ENCODE data around the gene SLC27A4.

SLC27A4 gene

GRCh38 chr9:128404560-128404959 lies 64.2 kb downstream of the SLC27A4 start:
- H3K4me3 ChIP-seq (ENCODE audit: low read length): no peak overlapping the region
- WGBS (ENCODE audit: insufficient coverage, insufficient read length): no CpG with 5 or more reads among the region's 5 CpGs
- H3K27ac ChIP-seq (ENCODE audit: low read length): no peak overlapping the region
- peaks cover 61% of the 10 kb centered on the region for H3K27me3 ChIP-seq (ENCODE audit: control insufficient read depth, insufficient read depth, low read length)
- H3K36me3 ChIP-seq (ENCODE audit: control insufficient read depth, insufficient read depth, low read length): no peaks in the 10 kb centered on the region
- no peak for DNase-seq (ENCODE audit: low read depth, low spot score)
- H3K4me1 ChIP-seq (ENCODE audit: control insufficient read depth, insufficient read depth, low read length): peaks cover 8% of the 10 kb centered on the region
- H3K9me3 ChIP-seq (ENCODE audit: control insufficient read depth, insufficient read depth, low read length): no peaks in the 10 kb centered on the region

GRCh38 chr9:128405077-128405779 lies 64.9 kb downstream of the SLC27A4 start:
- Histone ChIP-seq H3K9me3 (ENCODE audit: control insufficient read depth, insufficient read depth, low read length) (no peaks in the 10 kb centered on the region), H3K27ac (ENCODE audit: low read length) (no peak overlapping the region), H3K36me3 (ENCODE audit: control insufficient read depth, insufficient read depth, low read length) (no peaks in the 10 kb centered on the region), H3K27me3 (ENCODE audit: control insufficient read depth, insufficient read depth, low read length) (peaks cover 61% of the 10 kb centered on the region), H3K4me1 (ENCODE audit: control insufficient read depth, insufficient read depth, low read length) (peaks cover 11% of the 10 kb centered on the region), H3K4me3 (ENCODE audit: low read length) (no peak overlapping the region)
- DNase-seq (ENCODE audit: low read depth, low spot score): no peak
- WGBS (ENCODE audit: insufficient coverage, insufficient read length): no CpG with 5 or more reads among the region's 20 CpGs

- Histone ChIP-seq H3K4me1 (ENCODE audit: control insufficient read depth, insufficient read depth, low read length) (peaks cover 11% of the 10 kb centered on the region), H3K4me3 (ENCODE audit: low read length) (no peak overlapping the region), H3K27me3 (ENCODE audit: control insufficient read depth, insufficient read depth, low read length) (peaks cover 58% of the 10 kb centered on the region), H3K27ac (ENCODE audit: low read length) (no peak overlapping the region), H3K36me3 (ENCODE audit: control insufficient read depth, insufficient read depth, low read length) (no peaks in the 10 kb centered on the region), H3K9me3 (ENCODE audit: control insufficient read depth, insufficient read depth, low read length) (no peaks in the 10 kb centered on the region)
- no CpG with 5 or more reads among the region's 7 CpGs for WGBS (ENCODE audit: insufficient coverage, insufficient read length)
- no peak for DNase-seq (ENCODE audit: low read depth, low spot score)
Measured at GRCh38 chr9:128405780-128406171, 65.4 kb downstream of the SLC27A4 start.

- Histone ChIP-seq H3K4me1 (ENCODE audit: control insufficient read depth, insufficient read depth, low read length) (peaks cover 11% of the 10 kb centered on the region), H3K27ac (ENCODE audit: low read length) (no peak overlapping the region), H3K9me3 (ENCODE audit: control insufficient read depth, insufficient read depth, low read length) (no peaks in the 10 kb centered on the region), H3K4me3 (ENCODE audit: low read length) (no peak overlapping the region), H3K27me3 (ENCODE audit: control insufficient read depth, insufficient read depth, low read length) (peaks cover 63% of the 10 kb centered on the region), H3K36me3 (ENCODE audit: control insufficient read depth, insufficient read depth, low read length) (no peaks in the 10 kb centered on the region)
- WGBS (ENCODE audit: insufficient coverage, insufficient read length): no CpG with 5 or more reads among the region's 9 CpGs
- DNase-seq (ENCODE audit: low read depth, low spot score): no peak
Measured at GRCh38 chr9:128406848-128407391, 66.6 kb downstream of the SLC27A4 start.

- no peak for DNase-seq (ENCODE audit: low read depth, low spot score)
- Histone ChIP-seq H3K27ac (ENCODE audit: low read length) (no peak overlapping the region), H3K4me3 (ENCODE audit: low read length) (no peak overlapping the region), H3K27me3 (ENCODE audit: control insufficient read depth, insufficient read depth, low read length) (peaks cover 56% of the 10 kb centered on the region), H3K36me3 (ENCODE audit: control insufficient read depth, insufficient read depth, low read length) (no peaks in the 10 kb centered on the region), H3K4me1 (ENCODE audit: control insufficient read depth, insufficient read depth, low read length) (peaks cover 11% of the 10 kb centered on the region), H3K9me3 (ENCODE audit: control insufficient read depth, insufficient read depth, low read length) (no peaks in the 10 kb centered on the region)
- WGBS (ENCODE audit: insufficient coverage, insufficient read length): no CpG with 5 or more reads among the region's 26 CpGs
Measured at GRCh38 chr9:128408963-128409431, 68.7 kb downstream of the SLC27A4 start.

- Histone ChIP-seq H3K9me3 (ENCODE audit: control insufficient read depth, insufficient read depth, low read length) (no peaks in the 10 kb centered on the region), H3K4me1 (ENCODE audit: control insufficient read depth, insufficient read depth, low read length) (peaks cover 11% of the 10 kb centered on the region), H3K27me3 (ENCODE audit: control insufficient read depth, insufficient read depth, low read length) (peaks cover 54% of the 10 kb centered on the region), H3K36me3 (ENCODE audit: control insufficient read depth, insufficient read depth, low read length) (no peaks in the 10 kb centered on the region), H3K4me3 (ENCODE audit: low read length) (no peak overlapping the region), H3K27ac (ENCODE audit: low read length) (no peak overlapping the region)
- WGBS (ENCODE audit: insufficient coverage, insufficient read length): no CpG with 5 or more reads among the region's 8 CpGs
- DNase-seq (ENCODE audit: low read depth, low spot score): no peak
Measured at GRCh38 chr9:128409450-128409849, 69.1 kb downstream of the SLC27A4 start.

GRCh38 chr9:128409978-128410377 lies 69.7 kb downstream of the SLC27A4 start:
- peaks cover 11% of the 10 kb centered on the region for H3K4me1 ChIP-seq (ENCODE audit: control insufficient read depth, insufficient read depth, low read length)
- H3K27me3 ChIP-seq (ENCODE audit: control insufficient read depth, insufficient read depth, low read length): peaks cover 51% of the 10 kb centered on the region
- no peak overlapping the region for H3K27ac ChIP-seq (ENCODE audit: low read length)
- no CpG with 5 or more reads among the region's 6 CpGs for WGBS (ENCODE audit: insufficient coverage, insufficient read length)
- H3K4me3 ChIP-seq (ENCODE audit: low read length): no peak overlapping the region
- no peaks in the 10 kb centered on the region for H3K9me3 ChIP-seq (ENCODE audit: control insufficient read depth, insufficient read depth, low read length)
- H3K36me3 ChIP-seq (ENCODE audit: control insufficient read depth, insufficient read depth, low read length): no peaks in the 10 kb centered on the region
- no peak for DNase-seq (ENCODE audit: low read depth, low spot score)

Measured in iPS DF 6.9 (cell line).